Endothelial cell (in vitro differentiated cells): Measurements from ENCODE around the gene DNAJC5. TPM values are rescaled to one million over a fixed set of nuclear protein-coding genes. Genes with fewer than 3 reads are reported as not detected.
A peak's percentile ranks its signal among the peaks of the same experiment; 100 is the strongest.

ENCODE experiments used
- DNase-seq: peaks from one replicate; pipeline ENCODE4 v3.0.0; 2021; ENCODE audit warnings: low spot score
- H3K27ac Mint-ChIP-seq: one replicate; pipeline ENCODE4 v1.8.0; 2021; ENCODE audit warnings: mixed read lengths, inconsistent platforms; ENCODE audit not compliant: unreplicated experiment
- H3K27me3 Mint-ChIP-seq: one replicate; pipeline ENCODE4 v1.8.0; 2021; ENCODE audit warnings: mild to moderate bottlenecking, moderate library complexity, mixed read lengths, inconsistent platforms; ENCODE audit not compliant: unreplicated experiment
- H3K36me3 Mint-ChIP-seq: one replicate; pipeline ENCODE4 v1.8.0; 2021; ENCODE audit warnings: mild to moderate bottlenecking, low read depth, mixed read lengths, inconsistent platforms; ENCODE audit not compliant: unreplicated experiment
- H3K4me1 Mint-ChIP-seq: one replicate; pipeline ENCODE4 v1.8.0; 2021; ENCODE audit warnings: mild to moderate bottlenecking, mixed read lengths, inconsistent platforms; ENCODE audit not compliant: unreplicated experiment
- H3K4me3 Mint-ChIP-seq: one replicate; pipeline ENCODE4 v1.8.0; 2021; ENCODE audit warnings: mild to moderate bottlenecking, mixed read lengths, inconsistent platforms; ENCODE audit not compliant: unreplicated experiment
- H3K9me3 Mint-ChIP-seq: one replicate; pipeline ENCODE4 v1.8.0; 2021; ENCODE audit warnings: mixed read lengths, inconsistent platforms; ENCODE audit not compliant: unreplicated experiment
- CTCF ChIP-seq: fragments of 200-600 bp; sonication (generic); IDR thresholded peaks from one replicate; pipeline ENCODE4 v1.5.0; 2021; ENCODE audit warnings: antibody characterized with exemption; ENCODE audit not compliant: unreplicated experiment
- total RNA-seq: library from RNA; stranded (reverse); fragmentation: NEBNext Ultra II Directional; extraction: Animal tissue kit (Norgen Biotek cat#: 25700); gene quantifications from one replicate; pipeline ENCODE4 v1.2.1, GENCODE V29; 2021; ENCODE audit not compliant: unreplicated experiment

Gene DNAJC5
- total RNA-seq, 1 donor from 2014 or later, result 54.4 TPM

GRCh38 chr20:63889241-63890200, 5.4 kb upstream of the DNAJC5 start:
- Mint-ChIP-seq H3K27me3 (peaks cover 5% of the 10 kb centered on the region), H3K4me3 (peak overlapping the region; percentile 9), H3K4me1 (peaks cover 6% of the 10 kb centered on the region), H3K27ac (no peak overlapping the region), H3K9me3 (no peaks in the 10 kb centered on the region), H3K36me3 (peaks cover 34% of the 10 kb centered on the region)
- TF ChIP-seq CTCF, result no peak
- no peak for DNase-seq

- H3K4me1 Mint-ChIP-seq, result peaks cover 6% of the 10 kb centered on the region
- H3K36me3 Mint-ChIP-seq, result peaks cover 34% of the 10 kb centered on the region
- no peak for DNase-seq
These were observed 4.7 kb upstream of the DNAJC5 start for GRCh38 chr20:63890201-63890576.

GRCh38 chr20:63890616-63891015, 4.3 kb upstream of the DNAJC5 start:
- H3K36me3 Mint-ChIP-seq, result peaks cover 34% of the 10 kb centered on the region
- peaks cover 6% of the 10 kb centered on the region for H3K4me1 Mint-ChIP-seq
- H3K9me3 Mint-ChIP-seq, result no peaks in the 10 kb centered on the region
- DNase-seq, result no peak
- no peak for TF ChIP-seq CTCF
- H3K27ac Mint-ChIP-seq, result no peak overlapping the region
- no peak overlapping the region for H3K4me3 Mint-ChIP-seq
- peaks cover 7% of the 10 kb centered on the region for H3K27me3 Mint-ChIP-seq

More at GRCh38 chr20:63890201-63890576, 4.7 kb upstream of the DNAJC5 start:
- no peaks in the 10 kb centered on the region for H3K9me3 Mint-ChIP-seq
- TF ChIP-seq CTCF, result no peak
- H3K27me3 Mint-ChIP-seq, result peaks cover 5% of the 10 kb centered on the region
- peak overlapping the region; percentile 24 for H3K4me3 Mint-ChIP-seq
- H3K27ac Mint-ChIP-seq, result no peak overlapping the region

- Mint-ChIP-seq H3K4me3 (peak overlapping the region; percentile 47), H3K36me3 (peaks cover 34% of the 10 kb centered on the region), H3K4me1 (peaks cover 13% of the 10 kb centered on the region), H3K9me3 (no peaks in the 10 kb centered on the region), H3K27me3 (peaks cover 11% of the 10 kb centered on the region), H3K27ac (no peak overlapping the region)
- no peak for TF ChIP-seq CTCF
- no peak for DNase-seq
These were observed 3.6 kb upstream of the DNAJC5 start for GRCh38 chr20:63891061-63892002.
